ENCODE measurements around the gene CIZ1. TPM values are rescaled to one million over a fixed set of nuclear protein-coding genes. Genes with fewer than 3 reads are reported as not detected.
A peak's percentile ranks its signal among the peaks of the same experiment; 100 is the strongest.

The CIZ1 gene
- polyA plus RNA-seq, 2 of the 4 experiments (the other 2 are of a cell fraction), result 39.2 to 92.5 TPM

DNA sequence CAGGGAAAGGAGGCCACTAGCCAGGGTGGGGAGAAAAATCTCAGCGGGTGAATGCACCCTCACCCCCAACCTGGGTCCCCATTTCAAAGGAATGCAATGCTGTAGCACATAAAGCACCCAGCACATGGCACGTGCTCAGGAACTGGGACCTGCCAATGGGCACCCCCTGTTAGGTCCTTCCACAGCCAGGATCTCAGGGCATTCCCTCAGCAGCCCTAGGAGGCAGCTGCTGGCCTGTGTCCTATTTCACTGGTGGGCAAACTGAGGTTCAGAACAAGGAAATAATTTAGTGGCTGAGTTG lies 20.6 kb upstream of the CIZ1 start:
- peak overlapping the region; percentile 86 for H3K4me2 ChIP-seq
- 0% methylated on average over 1 of the region's 2 CpGs for WGBS (ENCODE audit: missing lambda C conversion rate)
- H3K4me1 ChIP-seq, result peaks cover 100% of the 10 kb centered on the region
- DNase-seq (ENCODE audit: low read depth in 1 of 2, low spot score in 1 of 2) (no peak), ATAC-seq (peak; percentile 22 to 26; a peak in 5 of 6 replicates), FAIRE-seq (no peak)
- H3K9me3 ChIP-seq, result no peaks in the 10 kb centered on the region
- TF ChIP-seq, protein P1, sequence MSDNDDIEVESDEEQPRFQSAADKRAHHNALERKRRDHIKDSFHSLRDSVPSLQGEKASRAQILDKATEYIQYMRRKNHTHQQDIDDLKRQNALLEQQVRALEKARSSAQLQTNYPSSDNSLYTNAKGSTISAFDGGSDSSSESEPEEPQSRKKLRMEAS (IDR thresholded peaks at IDR 0.05), result peak; percentile 84
- 0 out of 5 replicates have a peak, but pooled peaks of 1 of the 2 experiments have one; percentile 24 for TF ChIP-seq RAD21 (conservative IDR thresholded peaks at IDR 0.05 in 1 of 2, IDR thresholded peaks at IDR 0.05 in 1 of 2)
- peak; percentile 52 to 61; a peak in 4 of 5 replicates for TF ChIP-seq JUN (IDR thresholded peaks at IDR 0.05)
- TF ChIP-seq SMC3 (IDR thresholded peaks at IDR 0.05), result 0 out of 3 replicates have a peak, but pooled peaks have one; percentile 12
- TF ChIP-seq CBX2 (IDR thresholded peaks at IDR 0.05; ENCODE audit: borderline replicate concordance, low read depth), result no peak
- TF ChIP-seq BHLHE40 (IDR thresholded peaks at IDR 0.05; ENCODE audit: low read depth, low read length), result peak; percentile 51; the same call in 1 of the 2 replicates
- no peak for TF ChIP-seq POLR2A (IDR thresholded peaks at IDR 0.05; ENCODE audit: low read length)
- TF ChIP-seq, protein P2, sequence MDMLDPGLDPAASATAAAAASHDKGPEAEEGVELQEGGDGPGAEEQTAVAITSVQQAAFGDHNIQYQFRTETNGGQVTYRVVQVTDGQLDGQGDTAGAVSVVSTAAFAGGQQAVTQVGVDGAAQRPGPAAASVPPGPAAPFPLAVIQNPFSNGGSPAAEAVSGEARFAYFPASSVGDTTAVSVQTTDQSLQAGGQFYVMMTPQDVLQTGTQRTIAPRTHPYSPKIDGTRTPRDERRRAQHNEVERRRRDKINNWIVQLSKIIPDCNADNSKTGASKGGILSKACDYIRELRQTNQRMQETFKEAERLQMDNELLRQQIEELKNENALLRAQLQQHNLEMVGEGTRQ (IDR thresholded peaks at IDR 0.05), result peak; percentile 9; the same call in 1 of the 2 replicates
- TF ChIP-seq NPAS2 (CRISPR knock-in tag; IDR thresholded peaks at IDR 0.05; ENCODE audit: borderline replicate concordance), result no peak
- TF ChIP-seq HOXB13 (CRISPR knock-in tag; IDR thresholded peaks at IDR 0.05; ENCODE audit: low read depth), result peak; percentile 67; the same call in 1 of the 2 replicates
- TF ChIP-seq, protein P3, sequence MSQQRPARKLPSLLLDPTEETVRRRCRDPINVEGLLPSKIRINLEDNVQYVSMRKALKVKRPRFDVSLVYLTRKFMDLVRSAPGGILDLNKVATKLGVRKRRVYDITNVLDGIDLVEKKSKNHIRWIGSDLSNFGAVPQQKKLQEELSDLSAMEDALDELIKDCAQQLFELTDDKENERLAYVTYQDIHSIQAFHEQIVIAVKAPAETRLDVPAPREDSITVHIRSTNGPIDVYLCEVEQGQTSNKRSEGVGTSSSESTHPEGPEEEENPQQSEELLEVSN (IDR thresholded peaks at IDR 0.05; ENCODE audit: borderline replicate concordance, low read depth), result 0 out of 2 replicates have a peak, but pooled peaks have one; percentile 36
- ChIA-PET CTCF (interaction anchor here (0.6 to 10.3 kb wide), 10 partner anchors 10 to 549 kb away, joined by 3 to 82 read pairs (median 4); partner anchors contain the start of genes CIZ1 and DNM1), POLR2A (interaction anchor here (0.6 to 1.3 kb wide), 6 partner anchors 8 to 764 kb away, joined by 3 to 4 read pairs (median 3); partner anchors contain the start of genes DNM1, GOLGA2 and SWI5)
- no peak overlapping the region for H3K4me3 ChIP-seq
- peak overlapping the region; percentile 95 to 99 for H3K27ac ChIP-seq

DNA sequence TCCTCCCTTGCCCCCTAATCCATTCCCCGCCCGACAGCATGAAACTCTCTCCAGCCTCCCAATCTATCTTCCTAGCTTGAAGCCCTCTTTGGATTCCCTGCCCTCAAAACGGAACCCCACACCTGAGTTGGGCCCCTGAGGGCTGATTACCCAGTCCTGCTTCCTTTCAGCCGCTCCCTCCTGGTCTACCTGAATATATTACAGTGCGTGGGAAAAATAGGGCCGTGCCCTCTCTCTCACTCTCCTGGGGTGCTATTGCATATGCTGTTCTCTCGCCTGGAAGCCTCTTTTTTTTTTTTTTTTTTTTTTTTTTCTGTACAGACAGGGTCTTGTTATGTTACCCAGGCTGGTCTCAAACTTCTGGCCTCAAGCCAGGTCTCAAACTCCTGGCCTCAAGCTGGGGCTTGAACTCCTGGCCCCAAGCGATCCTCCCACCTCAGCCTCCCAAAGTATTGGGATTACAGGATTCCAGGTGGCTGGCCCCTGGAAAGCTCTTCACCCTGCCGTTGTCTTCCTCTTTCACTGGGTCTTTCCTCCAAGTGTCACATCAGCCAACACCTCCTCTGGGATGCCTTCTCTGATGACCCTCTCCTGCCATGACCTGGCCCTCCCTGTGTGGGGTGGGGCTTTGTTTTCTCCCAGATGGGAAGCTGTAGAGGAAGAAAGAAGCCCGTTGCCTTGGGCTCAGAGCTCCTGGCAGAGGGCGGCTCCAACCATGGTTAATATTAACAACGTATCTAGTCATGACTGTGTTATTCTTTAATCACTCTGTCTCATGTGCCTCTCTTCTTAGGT lies 20.0 kb upstream of the CIZ1 start:
- ATAC-seq (peak; percentile 63 to 78), FAIRE-seq (no peak), DNase-seq (ENCODE audit: low read depth in 1 of 2, low spot score in 1 of 2) (peak; percentile 75 to 90)
- Histone ChIP-seq H3K27ac (peak overlapping the region; percentile 95 to 99), H3K4me1 (peaks cover 100% of the 10 kb centered on the region), H3K4me3 (peak overlapping the region; percentile 24; the same call in 2 of the 3 replicates), H3K4me2 (peak overlapping the region; percentile 86), H3K9me3 (no peaks in the 10 kb centered on the region)
- ChIA-PET POLR2A (interaction anchor here (0.6 to 1.3 kb wide), 6 partner anchors 8 to 764 kb away, joined by 3 to 4 read pairs (median 3); partner anchors contain the start of genes DNM1, GOLGA2 and SWI5), CTCF (interaction anchor here (0.6 to 10.3 kb wide), 10 partner anchors 10 to 548 kb away, joined by 3 to 82 read pairs (median 4); partner anchors contain the start of genes CIZ1 and DNM1)
- 8% methylated on average over 12 of the region's 12 CpGs for WGBS (ENCODE audit: missing lambda C conversion rate)
- TF ChIP-seq JUN (IDR thresholded peaks at IDR 0.05) (peak in 1 of 2 experiments; percentile 70; a peak in 2 of 5 replicates), EP300 (IDR thresholded peaks at IDR 0.05) (peak; percentile 17 to 58; a peak in 1 of 5 replicates), CBX2 (IDR thresholded peaks at IDR 0.05; ENCODE audit: borderline replicate concordance, low read depth) (no peak), BHLHE40 (IDR thresholded peaks at IDR 0.05; ENCODE audit: low read depth, low read length) (no peak), RCOR1 (IDR thresholded peaks at IDR 0.05; ENCODE audit: low read depth, low read length) (no peak), FOSL2 (IDR thresholded peaks at IDR 0.05) (no peak), FOSL2 (CRISPR knock-in tag; IDR thresholded peaks at IDR 0.05) (peak; percentile 24; the same call in 1 of the 2 replicates), ZC3H11A (IDR thresholded peaks at IDR 0.05) (no peak), RAD21 (conservative IDR thresholded peaks at IDR 0.05 in 1 of 2, IDR thresholded peaks at IDR 0.05 in 1 of 2) (peak in 1 of 2 experiments; percentile 7; a peak in 1 of 5 replicates), ZFP36 (IDR thresholded peaks at IDR 0.05; ENCODE audit: borderline replicate concordance, partially characterized antibody) (peak; percentile 92)

DNA sequence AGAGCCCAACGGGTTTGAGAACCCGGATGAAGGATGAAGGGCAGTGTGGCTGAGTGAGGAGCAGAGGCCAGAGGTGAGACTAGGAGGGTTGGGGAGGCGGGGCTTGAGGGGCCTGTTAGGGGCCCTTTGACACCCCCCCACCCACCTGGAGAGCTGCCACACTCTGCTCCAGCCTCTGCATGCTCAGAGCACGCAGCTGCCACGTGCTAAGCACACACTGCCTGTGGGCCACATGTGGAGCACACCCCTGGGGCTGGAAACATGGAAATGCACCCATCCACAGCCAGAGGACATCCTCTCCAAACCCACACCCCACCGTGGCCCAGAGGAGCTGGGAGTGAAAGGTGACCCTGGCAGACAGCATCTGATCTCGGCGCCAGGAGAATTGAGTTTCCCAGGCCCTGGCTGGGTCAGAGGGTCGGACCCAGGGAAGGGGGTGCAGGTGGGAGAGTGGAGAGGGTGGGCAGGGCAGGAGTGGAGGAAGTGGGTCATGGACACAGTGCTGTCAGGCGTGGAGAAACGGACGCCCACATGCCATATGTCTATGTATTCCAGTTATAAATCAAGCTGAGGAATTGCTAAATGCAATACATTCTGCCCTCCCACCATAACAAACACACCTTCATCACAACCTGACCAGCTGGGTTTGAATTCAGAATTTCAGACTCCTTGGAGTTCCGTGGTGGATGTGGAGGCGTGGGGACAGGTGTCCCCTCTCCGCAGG lies 17.7 kb upstream of the CIZ1 start:
- TF ChIP-seq FOSB (CRISPR knock-in tag; IDR thresholded peaks at IDR 0.05) (no peak), ZSCAN20 (CRISPR knock-in tag; IDR thresholded peaks at IDR 0.05) (no peak), CEBPB (IDR thresholded peaks at IDR 0.05) (no peak), TFCP2L1 (CRISPR knock-in tag; IDR thresholded peaks at IDR 0.05) (no peak), BHLHE40 (IDR thresholded peaks at IDR 0.05; ENCODE audit: low read depth, low read length) (no peak), NFE2L2 (conservative IDR thresholded peaks at IDR 0.05; ENCODE audit: low read length) (no peak), CBX8 (IDR thresholded peaks at IDR 0.05) (no peak), MAZ (IDR thresholded peaks at IDR 0.05; ENCODE audit: borderline replicate concordance, low read depth, low read length) (no peak), NPAS2 (CRISPR knock-in tag; IDR thresholded peaks at IDR 0.05; ENCODE audit: borderline replicate concordance) (no peak), POLR2A (IDR thresholded peaks at IDR 0.05; ENCODE audit: low read length) (no peak), FOSL2 (IDR thresholded peaks at IDR 0.05) (no peak), FOSL2 (CRISPR knock-in tag; IDR thresholded peaks at IDR 0.05) (no peak), PHF8 (IDR thresholded peaks at IDR 0.05; ENCODE audit: borderline replicate concordance, low read depth) (no peak)
- TF ChIP-seq, protein P4, sequence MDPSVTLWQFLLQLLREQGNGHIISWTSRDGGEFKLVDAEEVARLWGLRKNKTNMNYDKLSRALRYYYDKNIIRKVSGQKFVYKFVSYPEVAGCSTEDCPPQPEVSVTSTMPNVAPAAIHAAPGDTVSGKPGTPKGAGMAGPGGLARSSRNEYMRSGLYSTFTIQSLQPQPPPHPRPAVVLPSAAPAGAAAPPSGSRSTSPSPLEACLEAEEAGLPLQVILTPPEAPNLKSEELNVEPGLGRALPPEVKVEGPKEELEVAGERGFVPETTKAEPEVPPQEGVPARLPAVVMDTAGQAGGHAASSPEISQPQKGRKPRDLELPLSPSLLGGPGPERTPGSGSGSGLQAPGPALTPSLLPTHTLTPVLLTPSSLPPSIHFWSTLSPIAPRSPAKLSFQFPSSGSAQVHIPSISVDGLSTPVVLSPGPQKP (IDR thresholded peaks at IDR 0.05; ENCODE audit: low read depth, low read length), result no peak
- TF ChIP-seq, protein P3 (IDR thresholded peaks at IDR 0.05; ENCODE audit: borderline replicate concordance, low read depth), result no peak
- Histone ChIP-seq H3K27ac (peak overlapping the region; percentile 95 to 99), H3K9me3 (no peaks in the 10 kb centered on the region), H3K4me3 (no peak overlapping the region), H3K4me2 (peak overlapping the region; percentile 86), H3K4me1 (peaks cover 97% of the 10 kb centered on the region)
- DNase-seq (ENCODE audit: low read depth in 1 of 2, low spot score in 1 of 2) (no peak), FAIRE-seq (no peak), ATAC-seq (no peak)
- ChIA-PET POLR2A (no interaction called here), CTCF (interaction anchor here (0.7 to 10.3 kb wide), 4 partner anchors 9 to 97 kb away, joined by 3 to 82 read pairs (median 3); partner anchors contain the start of gene DNM1)
- WGBS (ENCODE audit: missing lambda C conversion rate), result 80% methylated on average over 14 of the region's 15 CpGs
